ENCODE measurements around the gene LTV1. TPM values are rescaled to one million over a fixed set of nuclear protein-coding genes. Genes with fewer than 3 reads are reported as not detected.

LTV1 gene
- total and polyA plus RNA-seq, 12 donors = 6.1 to 61.1 (median 18.6) TPM

DNA sequence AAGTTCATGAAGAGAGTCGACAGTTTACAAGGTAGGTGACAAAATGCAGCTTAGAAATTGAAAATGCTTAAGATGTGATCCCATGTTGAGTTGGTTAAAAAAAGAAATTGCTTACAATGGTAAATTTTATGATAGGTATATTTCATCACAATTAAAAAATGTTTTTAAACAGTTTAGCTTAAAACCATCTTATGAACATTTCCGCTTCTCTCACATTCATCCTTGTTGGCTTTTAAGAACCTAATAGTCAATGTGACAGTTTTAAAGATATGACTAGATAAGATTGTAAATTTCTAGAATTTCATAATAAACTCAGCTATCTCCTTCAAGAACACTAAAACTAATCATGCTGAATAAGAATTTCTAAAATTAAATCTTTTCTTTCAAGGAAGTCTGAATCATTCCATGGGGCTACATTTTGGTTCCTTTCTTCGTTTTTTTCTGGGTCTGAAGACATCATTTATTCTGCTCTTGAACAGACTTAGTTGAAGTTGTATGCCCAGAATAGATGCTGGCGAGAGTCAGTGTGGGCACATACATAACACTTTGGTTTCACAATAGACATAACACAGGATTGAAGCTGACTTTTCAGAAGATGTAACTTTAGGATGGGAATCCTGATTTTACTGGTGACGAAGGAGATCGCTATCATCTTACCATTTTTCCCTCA is 35.9 kb upstream of the LTV1 start:
- 79 to 85% (median 83%) methylated on average over 6 of the region's 6 CpGs for WGBS, 4 donors
- Histone ChIP-seq H3K27ac (peak overlapping the region in 1 of 5 donors; percentile 7), H3K4me1 (replicated peaks in 1 of 2) (peaks cover 4 to 17% of the 10 kb centered on the region in 2 donors), H3K36me3 (replicated peaks in 1 of 2) (peaks cover 0 to 13% of the 10 kb centered on the region in 2 donors), H3K27me3 (no peaks in the 10 kb centered on the region), H3K9me3 (replicated peaks in 1 of 3) (no peaks in the 10 kb centered on the region), H3K4me3 (no peak overlapping the region)
- DNase-seq = no peak
- no peak for TF ChIP-seq POLR2A (IDR thresholded peaks at IDR 0.05)
- TF ChIP-seq, protein P1, sequence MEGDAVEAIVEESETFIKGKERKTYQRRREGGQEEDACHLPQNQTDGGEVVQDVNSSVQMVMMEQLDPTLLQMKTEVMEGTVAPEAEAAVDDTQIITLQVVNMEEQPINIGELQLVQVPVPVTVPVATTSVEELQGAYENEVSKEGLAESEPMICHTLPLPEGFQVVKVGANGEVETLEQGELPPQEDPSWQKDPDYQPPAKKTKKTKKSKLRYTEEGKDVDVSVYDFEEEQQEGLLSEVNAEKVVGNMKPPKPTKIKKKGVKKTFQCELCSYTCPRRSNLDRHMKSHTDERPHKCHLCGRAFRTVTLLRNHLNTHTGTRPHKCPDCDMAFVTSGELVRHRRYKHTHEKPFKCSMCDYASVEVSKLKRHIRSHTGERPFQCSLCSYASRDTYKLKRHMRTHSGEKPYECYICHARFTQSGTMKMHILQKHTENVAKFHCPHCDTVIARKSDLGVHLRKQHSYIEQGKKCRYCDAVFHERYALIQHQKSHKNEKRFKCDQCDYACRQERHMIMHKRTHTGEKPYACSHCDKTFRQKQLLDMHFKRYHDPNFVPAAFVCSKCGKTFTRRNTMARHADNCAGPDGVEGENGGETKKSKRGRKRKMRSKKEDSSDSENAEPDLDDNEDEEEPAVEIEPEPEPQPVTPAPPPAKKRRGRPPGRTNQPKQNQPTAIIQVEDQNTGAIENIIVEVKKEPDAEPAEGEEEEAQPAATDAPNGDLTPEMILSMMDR (IDR thresholded peaks at IDR 0.05) = no peak
- intact Hi-C loops (cut with DNase I) = no loop called here

DNA sequence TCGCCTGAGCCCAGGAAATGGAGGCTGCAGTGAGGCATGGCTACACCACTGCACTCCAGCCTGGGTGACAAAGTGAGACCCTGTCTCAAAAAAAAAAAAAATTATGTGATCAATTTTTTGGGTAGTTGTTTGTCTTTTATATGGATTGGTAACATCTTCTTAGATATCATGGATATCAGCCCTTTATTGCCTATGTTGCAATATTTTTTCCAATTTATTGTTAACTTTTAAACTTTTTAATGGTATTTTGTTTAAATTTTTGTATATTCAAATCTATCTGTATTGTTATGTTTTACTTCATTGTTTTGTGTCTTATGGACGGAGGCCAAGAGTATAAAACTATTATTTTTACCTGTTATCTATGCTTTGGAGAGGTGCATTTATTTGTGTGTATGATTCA is 32.4 kb upstream of the LTV1 start:
- Histone ChIP-seq H3K4me1 (replicated peaks in 1 of 2) (peaks cover 4 to 15% of the 10 kb centered on the region in 2 donors), H3K27me3 (no peaks in the 10 kb centered on the region), H3K27ac (no peak overlapping the region), H3K9me3 (replicated peaks in 1 of 3) (no peaks in the 10 kb centered on the region), H3K36me3 (replicated peaks in 1 of 2) (peaks cover 0 to 7% of the 10 kb centered on the region in 2 donors), H3K4me3 (no peak overlapping the region)
- intact Hi-C loops (cut with DNase I) = no loop called here
- 91 to 98% (median 95%) methylated on average over 2 of the region's 2 CpGs for WGBS, 4 donors
- TF ChIP-seq, protein P1 (IDR thresholded peaks at IDR 0.05) = no peak
- TF ChIP-seq POLR2A (IDR thresholded peaks at IDR 0.05) = no peak
- no peak for DNase-seq

DNA sequence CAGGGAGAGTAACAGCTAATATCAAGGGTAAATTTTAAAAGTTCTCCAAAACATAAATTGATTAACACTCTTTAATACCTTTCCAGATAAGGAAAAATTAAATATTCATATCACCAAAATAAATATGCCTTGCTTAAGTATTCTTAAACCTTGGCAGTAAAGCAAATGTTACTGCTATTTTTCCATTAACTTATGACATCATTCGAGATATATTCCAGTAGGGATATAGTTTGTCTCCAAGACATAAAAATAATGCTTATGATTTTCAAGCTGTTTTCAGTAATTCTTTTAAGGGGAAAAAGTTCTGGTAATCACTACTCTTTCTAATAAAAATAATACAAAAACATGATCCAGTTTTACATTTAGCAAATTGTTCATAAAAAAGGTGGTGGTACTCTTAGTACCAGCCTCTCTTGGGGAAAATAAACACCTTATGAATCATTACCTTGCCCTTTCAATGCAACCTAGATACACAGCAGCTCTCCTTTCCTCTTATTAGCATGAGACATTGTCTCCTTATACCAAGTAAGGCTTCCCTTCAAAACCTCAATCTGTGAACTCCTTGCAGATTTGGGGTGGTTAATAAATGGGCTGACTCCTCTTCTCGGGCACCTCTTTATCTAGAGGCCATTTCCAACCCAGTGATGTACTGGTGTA is 31.5 kb upstream of the LTV1 start:
- Histone ChIP-seq H3K4me3 (no peak overlapping the region), H3K36me3 (replicated peaks in 1 of 2) (peaks cover 0 to 7% of the 10 kb centered on the region in 2 donors), H3K27me3 (no peaks in the 10 kb centered on the region), H3K4me1 (replicated peaks in 1 of 2) (peaks cover 0 to 14% of the 10 kb centered on the region in 2 donors), H3K27ac (no peak overlapping the region), H3K9me3 (replicated peaks in 1 of 3) (no peaks in the 10 kb centered on the region)
- TF ChIP-seq POLR2A (IDR thresholded peaks at IDR 0.05) = no peak
- TF ChIP-seq, protein P1 (IDR thresholded peaks at IDR 0.05) = no peak
- no peak for DNase-seq
- WGBS, 4 donors = 82 to 89% (median 86%) methylated on average over 2 of the region's 2 CpGs
- intact Hi-C loops (cut with DNase I) = no loop called here

DNA sequence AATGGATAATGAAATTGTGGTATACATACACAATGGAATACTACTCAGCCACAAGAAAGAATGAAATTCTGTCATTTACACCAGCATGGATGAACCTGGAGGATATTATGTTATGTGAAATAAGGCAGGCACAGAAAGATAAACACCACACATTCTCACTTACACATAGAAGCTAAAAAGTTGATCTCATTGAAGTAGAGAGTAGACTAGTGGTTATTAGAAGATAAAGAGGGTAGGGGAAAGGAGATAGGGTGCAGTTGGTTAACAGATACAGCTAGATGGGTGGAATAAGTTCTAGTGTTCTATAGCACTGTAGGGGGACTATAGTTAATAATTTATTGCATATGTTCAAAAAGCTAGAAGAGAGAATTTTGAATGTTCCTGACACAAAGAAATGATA is 25.5 kb upstream of the LTV1 start:
- intact Hi-C loops (cut with DNase I) = no loop called here
- Histone ChIP-seq H3K9me3 (replicated peaks in 1 of 3) (no peaks in the 10 kb centered on the region), H3K4me3 (no peak overlapping the region), H3K36me3 (replicated peaks in 1 of 2) (peaks cover 0 to 15% of the 10 kb centered on the region in 2 donors), H3K27ac (no peak overlapping the region), H3K27me3 (no peaks in the 10 kb centered on the region), H3K4me1 (replicated peaks in 1 of 2) (peaks cover 7 to 13% of the 10 kb centered on the region in 2 donors)
- TF ChIP-seq, protein P1 (IDR thresholded peaks at IDR 0.05) = no peak
- no peak for TF ChIP-seq POLR2A (IDR thresholded peaks at IDR 0.05)
- no peak for DNase-seq
